Glutamatergic neuron (in vitro differentiated cells): ENCODE data around the gene MBNL3. TPM values are rescaled to one million over a fixed set of nuclear protein-coding genes. Genes with fewer than 3 reads are reported as not detected.

Source experiments
- DNase-seq: peaks from one replicate; pipeline ENCODE4 v3.0.0; 2022
- H3K27ac Mint-ChIP-seq: one replicate; pipeline ENCODE4 v1.8.0; 2020; ENCODE audit warnings: mild to moderate bottlenecking, mixed read lengths, inconsistent platforms; ENCODE audit not compliant: unreplicated experiment
- H3K27me3 Mint-ChIP-seq: one replicate; pipeline ENCODE4 v1.8.0; 2020; ENCODE audit warnings: mild to moderate bottlenecking, moderate library complexity, mixed read lengths, inconsistent platforms; ENCODE audit not compliant: unreplicated experiment
- H3K36me3 Mint-ChIP-seq: one replicate; pipeline ENCODE4 v1.8.0; 2020; ENCODE audit warnings: mild to moderate bottlenecking, mixed read lengths, inconsistent platforms; ENCODE audit not compliant: unreplicated experiment
- H3K4me1 Mint-ChIP-seq: one replicate; pipeline ENCODE4 v1.8.0; 2020; ENCODE audit warnings: mild to moderate bottlenecking, low read depth, mixed read lengths, inconsistent platforms; ENCODE audit not compliant: unreplicated experiment
- H3K4me3 Mint-ChIP-seq: one replicate; pipeline ENCODE4 v1.8.0; 2020; ENCODE audit warnings: mild to moderate bottlenecking, mixed read lengths, inconsistent platforms; ENCODE audit not compliant: unreplicated experiment
- H3K9me3 Mint-ChIP-seq: one replicate; pipeline ENCODE4 v1.8.0; 2020; ENCODE audit warnings: mild to moderate bottlenecking, moderate library complexity, mixed read lengths, inconsistent platforms; ENCODE audit not compliant: unreplicated experiment
- total RNA-seq: library from RNA; stranded (reverse); fragmentation: NEBNext Ultra II Directional; extraction: Animal tissue kit (Norgen Biotek cat#: 25700); gene quantifications from one replicate; pipeline ENCODE4 v1.2.1, GENCODE V29; 2021; ENCODE audit not compliant: unreplicated experiment
- TF ChIP-seq, protein P1 (sequence below): fragments of 200-600 bp; sonication (generic); IDR thresholded peaks from one replicate; pipeline ENCODE4 v1.5.0; 2021; ENCODE audit not compliant: partially characterized antibody, unreplicated experiment

MBNL3 gene
- total RNA-seq, 1 donor from 2014 or later = 1.0 TPM

DNA sequence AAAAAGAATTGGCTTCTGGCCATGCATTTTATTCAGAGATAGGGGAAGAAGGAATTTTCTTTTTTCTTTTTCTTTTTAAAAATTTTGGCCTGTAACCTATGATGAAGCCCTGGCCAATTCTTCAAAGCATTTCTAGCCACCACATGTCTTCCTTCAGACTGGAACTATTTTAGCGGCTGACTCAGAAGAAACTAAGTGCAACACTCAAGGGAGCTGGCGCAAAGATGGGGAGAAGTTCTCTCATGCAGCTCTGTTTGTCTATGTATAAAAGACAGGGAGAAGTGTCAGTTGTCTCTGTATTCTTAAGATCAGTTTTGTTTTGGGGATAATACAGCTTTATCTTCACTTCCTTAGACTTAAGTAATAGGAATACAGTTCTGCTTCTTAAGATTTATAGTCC lies 46.1 kb downstream of the MBNL3 start:
- Mint-ChIP-seq H3K9me3 (no peaks in the 10 kb centered on the region), H3K36me3 (no peaks in the 10 kb centered on the region), H3K27ac (no peak overlapping the region), H3K4me3 (no peak overlapping the region), H3K27me3 (no peaks in the 10 kb centered on the region), H3K4me1 (no peaks in the 10 kb centered on the region)
- DNase-seq = no peak
- TF ChIP-seq, protein P1, sequence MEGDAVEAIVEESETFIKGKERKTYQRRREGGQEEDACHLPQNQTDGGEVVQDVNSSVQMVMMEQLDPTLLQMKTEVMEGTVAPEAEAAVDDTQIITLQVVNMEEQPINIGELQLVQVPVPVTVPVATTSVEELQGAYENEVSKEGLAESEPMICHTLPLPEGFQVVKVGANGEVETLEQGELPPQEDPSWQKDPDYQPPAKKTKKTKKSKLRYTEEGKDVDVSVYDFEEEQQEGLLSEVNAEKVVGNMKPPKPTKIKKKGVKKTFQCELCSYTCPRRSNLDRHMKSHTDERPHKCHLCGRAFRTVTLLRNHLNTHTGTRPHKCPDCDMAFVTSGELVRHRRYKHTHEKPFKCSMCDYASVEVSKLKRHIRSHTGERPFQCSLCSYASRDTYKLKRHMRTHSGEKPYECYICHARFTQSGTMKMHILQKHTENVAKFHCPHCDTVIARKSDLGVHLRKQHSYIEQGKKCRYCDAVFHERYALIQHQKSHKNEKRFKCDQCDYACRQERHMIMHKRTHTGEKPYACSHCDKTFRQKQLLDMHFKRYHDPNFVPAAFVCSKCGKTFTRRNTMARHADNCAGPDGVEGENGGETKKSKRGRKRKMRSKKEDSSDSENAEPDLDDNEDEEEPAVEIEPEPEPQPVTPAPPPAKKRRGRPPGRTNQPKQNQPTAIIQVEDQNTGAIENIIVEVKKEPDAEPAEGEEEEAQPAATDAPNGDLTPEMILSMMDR = no peak

DNA sequence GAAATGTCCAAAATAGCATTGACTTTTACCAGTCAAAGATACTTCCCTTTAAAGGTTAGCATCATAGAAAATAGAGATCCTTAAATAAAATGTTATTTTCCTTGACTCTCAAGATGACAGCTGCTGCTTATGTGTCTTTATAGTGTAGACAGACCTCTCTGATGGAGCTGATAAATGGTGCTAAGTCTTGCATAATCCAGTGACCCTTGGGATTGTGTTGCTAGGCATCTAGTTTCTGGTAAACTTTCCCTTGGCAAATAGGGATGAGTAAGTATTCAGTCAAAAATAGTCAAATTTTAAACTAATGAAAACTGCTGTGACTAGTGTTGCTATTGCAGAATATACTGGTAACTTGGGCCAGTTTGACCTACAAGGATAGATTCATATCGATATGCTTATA lies 53.6 kb downstream of the MBNL3 start:
- Mint-ChIP-seq H3K27ac (no peak overlapping the region), H3K27me3 (no peaks in the 10 kb centered on the region), H3K4me3 (no peak overlapping the region), H3K9me3 (no peaks in the 10 kb centered on the region), H3K36me3 (no peaks in the 10 kb centered on the region), H3K4me1 (no peaks in the 10 kb centered on the region)
- no peak for DNase-seq
- TF ChIP-seq, protein P1 = no peak

DNA sequence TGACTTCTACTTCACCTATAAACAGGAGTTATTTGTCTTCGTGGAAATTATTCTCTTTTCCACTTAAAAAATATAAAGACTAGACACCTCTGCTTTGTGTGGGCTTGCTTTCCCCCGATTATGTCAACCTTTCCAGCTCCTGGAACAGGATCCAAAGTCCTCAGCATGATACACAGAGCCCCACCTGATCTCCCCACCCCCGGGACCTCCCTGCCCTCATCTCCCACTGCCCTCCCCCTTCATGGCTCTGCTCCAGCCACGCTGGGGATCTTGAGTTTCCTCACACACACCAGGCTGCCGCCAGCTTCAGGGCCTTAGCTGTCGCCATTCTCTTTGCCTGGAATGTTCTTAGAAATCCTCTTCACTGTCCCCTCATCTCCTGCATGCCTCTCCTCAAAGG lies 55.3 kb downstream of the MBNL3 start:
- Mint-ChIP-seq H3K36me3 (no peaks in the 10 kb centered on the region), H3K27ac (no peak overlapping the region), H3K27me3 (no peaks in the 10 kb centered on the region), H3K9me3 (no peaks in the 10 kb centered on the region), H3K4me3 (no peak overlapping the region), H3K4me1 (no peaks in the 10 kb centered on the region)
- TF ChIP-seq, protein P1 = no peak
- DNase-seq = no peak

DNA sequence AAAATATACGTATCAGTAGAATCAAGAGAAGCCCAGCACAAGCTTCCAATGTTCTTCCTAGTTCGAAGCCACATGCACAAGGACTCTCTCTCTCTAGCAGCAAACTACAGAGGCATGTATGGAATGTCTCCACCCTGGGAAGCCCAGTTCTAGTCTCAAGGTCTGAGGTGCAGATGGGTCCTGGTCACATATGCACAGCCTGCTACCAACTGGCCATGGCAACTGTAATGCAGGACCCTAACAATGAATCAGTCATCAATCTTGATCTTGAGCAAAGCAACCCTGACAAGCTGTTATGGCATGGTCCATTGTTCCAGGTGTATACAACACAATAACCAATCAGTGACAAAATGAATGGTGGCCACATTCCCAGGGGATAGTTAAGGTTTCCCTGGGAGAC lies 55.8 kb downstream of the MBNL3 start:
- Mint-ChIP-seq H3K4me3 (no peak overlapping the region), H3K36me3 (no peaks in the 10 kb centered on the region), H3K9me3 (no peaks in the 10 kb centered on the region), H3K4me1 (no peaks in the 10 kb centered on the region), H3K27ac (no peak overlapping the region), H3K27me3 (no peaks in the 10 kb centered on the region)
- no peak for DNase-seq
- TF ChIP-seq, protein P1 = no peak

DNA sequence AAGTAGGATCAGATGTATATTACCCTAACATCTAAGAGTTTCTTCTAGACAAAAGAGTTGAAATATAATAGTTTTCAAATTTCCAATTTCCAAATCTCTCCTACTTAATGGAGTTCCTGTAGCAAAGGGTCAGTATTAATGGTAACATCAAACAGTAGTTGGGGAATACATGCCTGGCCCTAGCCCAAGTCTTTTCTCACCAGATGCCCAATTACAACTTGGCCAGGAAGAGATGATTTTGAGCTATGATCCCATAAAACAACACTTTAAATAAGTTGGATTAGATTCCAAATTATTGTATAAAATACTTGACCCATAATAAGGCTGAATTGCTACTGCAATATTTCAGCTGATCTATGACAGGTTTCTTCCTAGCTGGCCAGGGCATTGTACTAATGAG lies 59.9 kb downstream of the MBNL3 start:
- H3K27me3 Mint-ChIP-seq = no peaks in the 10 kb centered on the region
- DNase-seq = no peak
- no peaks in the 10 kb centered on the region for H3K9me3 Mint-ChIP-seq
- TF ChIP-seq, protein P1 = no peak
- H3K36me3 Mint-ChIP-seq = no peaks in the 10 kb centered on the region
- H3K27ac Mint-ChIP-seq = no peak overlapping the region
- no peak overlapping the region for H3K4me3 Mint-ChIP-seq
- no peaks in the 10 kb centered on the region for H3K4me1 Mint-ChIP-seq
